ENCODE results near the gene SPECC1. TPM values are rescaled to one million over a fixed set of nuclear protein-coding genes. Genes with fewer than 3 reads are reported as not detected.

SPECC1 gene
- total and polyA plus RNA-seq, 10 of the 15 experiments (the other 5 are each of a cell fraction or from before 2014, with no cell fraction given), result 6.4 to 40.6 (median 23.9) TPM

- H3K36me3 ChIP-seq (ENCODE audit: control insufficient read depth in 2 of 2, insufficient read depth in 2 of 2, low read length in 1 of 2), result no peaks in the 10 kb centered on the region
- no peak overlapping the region for H3K9ac ChIP-seq (ENCODE audit: control insufficient read depth, insufficient read depth, low read length)
- ATAC-seq (no peak), FAIRE-seq (no peak), DNase-seq (ENCODE audit: low read depth, low spot score) (no peak)
- WGBS (ENCODE audit: insufficient coverage, insufficient replicate concordance, low lambda C conversion rate, missing lambda C conversion rate), result 82% methylated on average over 4 of the region's 4 CpGs
- H3K4me2 ChIP-seq (ENCODE audit: control insufficient read depth, insufficient read depth), result no peak overlapping the region; the same call in 1 of the 2 replicates
- ChIA-PET POLR2A (no interaction called here), RAD21 (ENCODE audit: unreplicated experiment) (no interaction called here), CTCF (no interaction called here), SMC1A (ENCODE audit: uncharacterized antibody, unreplicated experiment) (no interaction called here)
- TF ChIP-seq JUNB (IDR thresholded peaks at IDR 0.05) (no peak), POLR2AphosphoS5 (IDR thresholded peaks at IDR 0.05; ENCODE audit: low read length) (no peak), SPI1 (IDR thresholded peaks at IDR 0.05; ENCODE audit: borderline replicate concordance, insufficient read depth, low read depth, low read length) (no peak)
- peaks cover 16% of the 10 kb centered on the region for H3K4me1 ChIP-seq (ENCODE audit: control insufficient read depth, insufficient read depth, low read length)
- H3K27ac ChIP-seq (ENCODE audit: control insufficient read depth, insufficient read depth), result no peak overlapping the region
- H4K20me1 ChIP-seq (ENCODE audit: control insufficient read depth, insufficient read depth), result no peaks in the 10 kb centered on the region
- H3K4me3 ChIP-seq, result no peak overlapping the region
- intact Hi-C loops (cut with micrococcal nuclease; ENCODE audit: unreplicated experiment), result no loop called here
- in situ Hi-C loops (cut with MboI), result no loop called here
- no peaks in the 10 kb centered on the region for H3K27me3 ChIP-seq (replicated peaks in 1 of 2; ENCODE audit: control insufficient read depth in 2 of 2, insufficient read depth in 2 of 2, low read length in 1 of 2)
- H3K79me2 ChIP-seq (ENCODE audit: control insufficient read depth, insufficient read depth, low read length), result peaks cover 5% of the 10 kb centered on the region
- H2AFZ ChIP-seq (ENCODE audit: control insufficient read depth, low read depth, low read length), result peak overlapping the region; percentile 93; the same call in 1 of the 2 replicates
- BruUV-seq (replicated peaks), result no TSS peak
- H3K9me3 ChIP-seq (replicated peaks; ENCODE audit: control insufficient read depth, insufficient read depth, low read length), result no peaks in the 10 kb centered on the region
These were observed 62.9 kb downstream of the SPECC1 start for GRCh38 chr17:20071824-20072691.

GRCh38 chr17:20072692-20072992 is 63.5 kb downstream of the SPECC1 start:
- no TSS peak for BruUV-seq (replicated peaks)
- FAIRE-seq (no peak), ATAC-seq (no peak), DNase-seq (ENCODE audit: low read depth, low spot score) (no peak)
- H3K79me2 ChIP-seq (ENCODE audit: control insufficient read depth, insufficient read depth, low read length), result peaks cover 5% of the 10 kb centered on the region
- H2AFZ ChIP-seq (ENCODE audit: control insufficient read depth, low read depth, low read length), result peak overlapping the region; percentile 93
- intact Hi-C loops (cut with micrococcal nuclease; ENCODE audit: unreplicated experiment) (no loop called here), in situ Hi-C loops (cut with MboI) (no loop called here)
- H3K9me3 ChIP-seq (replicated peaks; ENCODE audit: control insufficient read depth, insufficient read depth, low read length), result no peaks in the 10 kb centered on the region
- H4K20me1 ChIP-seq (ENCODE audit: control insufficient read depth, insufficient read depth), result no peaks in the 10 kb centered on the region
- H3K27ac ChIP-seq (ENCODE audit: control insufficient read depth, insufficient read depth), result peak overlapping the region; percentile 61; the same call in 1 of the 2 replicates
- ChIA-PET POLR2A (no interaction called here), CTCF (no interaction called here), SMC1A (ENCODE audit: uncharacterized antibody, unreplicated experiment) (no interaction called here), RAD21 (ENCODE audit: unreplicated experiment) (interaction anchor here (0.8 kb wide), 1 partner anchor 80 kb away, joined by 3 read pairs; no protein-coding TSS in a partner anchor)
- no peak for TF ChIP-seq NR2C2 (IDR thresholded peaks at IDR 0.05; ENCODE audit: borderline replicate concordance, control insufficient read depth, insufficient read length, low read depth)
- H3K36me3 ChIP-seq (ENCODE audit: control insufficient read depth in 2 of 2, insufficient read depth in 2 of 2, low read length in 1 of 2), result no peaks in the 10 kb centered on the region
- peak overlapping the region; percentile 95 for H3K4me2 ChIP-seq (ENCODE audit: control insufficient read depth, insufficient read depth)
- H3K4me3 ChIP-seq, result no peak overlapping the region
- H3K9ac ChIP-seq (ENCODE audit: control insufficient read depth, insufficient read depth, low read length), result peak overlapping the region; percentile 63; the same call in 1 of the 2 replicates
- H3K27me3 ChIP-seq (replicated peaks in 1 of 2; ENCODE audit: control insufficient read depth in 2 of 2, insufficient read depth in 2 of 2, low read length in 1 of 2), result no peaks in the 10 kb centered on the region
- H3K4me1 ChIP-seq (ENCODE audit: control insufficient read depth, insufficient read depth, low read length), result peaks cover 19% of the 10 kb centered on the region
- whole genome bisulfite sequencing (ENCODE audit: insufficient coverage, insufficient replicate concordance, low lambda C conversion rate, missing lambda C conversion rate), result 63% methylated on average over 3 of the region's 3 CpGs
